Tibial artery (tissue), 4 donors: ENCODE measurements around the gene CADPS2.

Source experiments
- DNase-seq, 2 donors: peaks; one replicate each; pipeline ENCODE4 v3.0.0-alpha.2; 2019
- H3K27ac ChIP-seq, 2 donors: fragments of 200-600 bp; sonication (generic) in 1 of 2; 1 replicate in 1 of 2; 2 replicates in 1 of 2; pipeline ENCODE4 v1.5.1; 2018 to 2019; ENCODE audit warnings: mild to moderate bottlenecking in 1 of 2
- H3K27me3 ChIP-seq, 2 donors: fragments of 200-600 bp; sonication (generic) in 1 of 2; one replicate each; pipeline versions ENCODE4 v1.5.1 to v1.6.0; 2016 to 2019
- H3K36me3 ChIP-seq, 3 donors: fragments of 200-600 bp; sonication (generic) in 2 of 3; one replicate each; pipeline ENCODE4 v1.5.1; 2016 to 2019; ENCODE audit warnings: mild to moderate bottlenecking in 2 of 3
- H3K4me1 ChIP-seq, 4 donors: fragments of 200-600 bp; sonication (generic) in 2 of 4; 1 replicate in 3 of 4; 2 replicates in 1 of 4; pipeline ENCODE4 v1.5.1; 2016 to 2019
- H3K4me3 ChIP-seq, 2 donors: fragments of 200-600 bp; sonication (generic) in 1 of 2; 1 replicate in 1 of 2; 2 replicates in 1 of 2; pipeline ENCODE4 v1.5.1; 2018 to 2019; ENCODE audit warnings: mild to moderate bottlenecking in 2 of 2
- H3K9me3 ChIP-seq, 3 donors: fragments of 200-600 bp; sonication (generic) in 1 of 3; one replicate each; pipeline ENCODE4 v1.5.1; 2016 to 2019
- intact Hi-C: fragments of 100-400 bp; cut with DNase I; formaldehyde crosslinking; loops from one replicate; pipeline ENCODE4 v1.15.0; 2023; ENCODE audit warnings: low total_unique reads
- TF ChIP-seq, protein P1 (sequence below), 2 experiments: fragments of 200-600 bp in 1 of 2; fragments of 450-650 bp in 1 of 2; IDR thresholded peaks; one replicate each; pipeline ENCODE4 v1.5.1; 2017 to 2019; ENCODE audit warnings: antibody characterized with exemption in 2 of 2, mild to moderate bottlenecking in 1 of 2, moderate library complexity in 1 of 2

CADPS2 gene

DNA sequence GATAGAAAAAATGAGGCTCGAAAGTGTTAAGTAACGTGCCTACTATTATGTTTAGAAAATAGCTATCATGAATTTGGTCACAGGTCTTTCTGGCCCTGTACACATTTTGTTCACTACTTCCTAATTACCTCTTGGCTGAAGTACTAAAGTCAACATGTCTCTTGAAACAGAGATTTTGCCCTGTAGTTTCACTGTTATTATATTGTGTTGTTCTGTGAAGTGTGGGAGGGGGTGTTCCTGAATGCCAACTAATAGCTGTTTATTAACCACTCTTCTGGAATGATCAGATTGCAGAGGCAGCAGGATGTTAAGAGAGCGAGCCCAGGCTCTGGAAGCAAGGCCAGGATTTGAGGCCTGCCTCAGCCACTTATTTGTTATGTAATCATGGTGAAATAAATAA is 259.5 kb downstream of the CADPS2 start:
- H3K36me3 ChIP-seq, result peaks cover 0 to 4% (median 0%) of the 10 kb centered on the region in 3 donors
- H3K27ac ChIP-seq, result no peak overlapping the region
- TF ChIP-seq, protein P1, sequence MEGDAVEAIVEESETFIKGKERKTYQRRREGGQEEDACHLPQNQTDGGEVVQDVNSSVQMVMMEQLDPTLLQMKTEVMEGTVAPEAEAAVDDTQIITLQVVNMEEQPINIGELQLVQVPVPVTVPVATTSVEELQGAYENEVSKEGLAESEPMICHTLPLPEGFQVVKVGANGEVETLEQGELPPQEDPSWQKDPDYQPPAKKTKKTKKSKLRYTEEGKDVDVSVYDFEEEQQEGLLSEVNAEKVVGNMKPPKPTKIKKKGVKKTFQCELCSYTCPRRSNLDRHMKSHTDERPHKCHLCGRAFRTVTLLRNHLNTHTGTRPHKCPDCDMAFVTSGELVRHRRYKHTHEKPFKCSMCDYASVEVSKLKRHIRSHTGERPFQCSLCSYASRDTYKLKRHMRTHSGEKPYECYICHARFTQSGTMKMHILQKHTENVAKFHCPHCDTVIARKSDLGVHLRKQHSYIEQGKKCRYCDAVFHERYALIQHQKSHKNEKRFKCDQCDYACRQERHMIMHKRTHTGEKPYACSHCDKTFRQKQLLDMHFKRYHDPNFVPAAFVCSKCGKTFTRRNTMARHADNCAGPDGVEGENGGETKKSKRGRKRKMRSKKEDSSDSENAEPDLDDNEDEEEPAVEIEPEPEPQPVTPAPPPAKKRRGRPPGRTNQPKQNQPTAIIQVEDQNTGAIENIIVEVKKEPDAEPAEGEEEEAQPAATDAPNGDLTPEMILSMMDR (IDR thresholded peaks at IDR 0.05), result no peak
- H3K4me1 ChIP-seq, result no peaks in the 10 kb centered on the region
- H3K4me3 ChIP-seq, result no peak overlapping the region
- no peak for DNase-seq
- intact Hi-C loops, result no loop called here
- no peaks in the 10 kb centered on the region for H3K27me3 ChIP-seq
- no peaks in the 10 kb centered on the region for H3K9me3 ChIP-seq

DNA sequence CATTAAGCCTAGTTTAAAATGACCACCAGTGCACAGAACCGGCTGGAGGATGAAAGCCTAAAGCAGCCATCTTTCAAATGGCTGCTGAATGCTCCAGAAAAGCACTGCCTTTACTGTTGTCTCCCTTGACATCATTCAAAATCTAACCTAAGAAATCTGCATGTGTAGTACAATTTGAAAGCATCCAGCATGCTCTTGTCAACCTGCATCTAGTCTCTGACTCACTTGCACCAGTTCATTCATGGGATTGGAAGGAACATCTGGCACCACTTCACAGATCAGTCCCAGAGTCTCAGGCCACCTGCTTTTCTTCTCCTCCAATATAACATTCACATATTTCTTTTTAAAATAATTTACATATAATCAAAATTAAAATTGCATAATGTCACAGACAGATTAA is 263.6 kb downstream of the CADPS2 start:
- no peaks in the 10 kb centered on the region for H3K4me1 ChIP-seq
- H3K36me3 ChIP-seq, result peaks cover 0 to 4% (median 0%) of the 10 kb centered on the region in 3 donors
- no peak overlapping the region for H3K4me3 ChIP-seq
- TF ChIP-seq, protein P1 (IDR thresholded peaks at IDR 0.05), result no peak
- H3K27me3 ChIP-seq, result no peaks in the 10 kb centered on the region
- H3K27ac ChIP-seq, result no peak overlapping the region
- intact Hi-C loops, result no loop called here
- DNase-seq, result no peak
- H3K9me3 ChIP-seq, result no peaks in the 10 kb centered on the region

GRCh38 chr7:122619664-122620063 is 266.6 kb downstream of the CADPS2 start:
- TF ChIP-seq, protein P1 (IDR thresholded peaks at IDR 0.05), result no peak
- intact Hi-C loops, result no loop called here
- no peak overlapping the region for H3K4me3 ChIP-seq
- H3K36me3 ChIP-seq, result no peaks in the 10 kb centered on the region
- H3K9me3 ChIP-seq, result no peaks in the 10 kb centered on the region
- no peaks in the 10 kb centered on the region for H3K4me1 ChIP-seq
- no peak for DNase-seq
- no peaks in the 10 kb centered on the region for H3K27me3 ChIP-seq
- no peak overlapping the region for H3K27ac ChIP-seq

DNA sequence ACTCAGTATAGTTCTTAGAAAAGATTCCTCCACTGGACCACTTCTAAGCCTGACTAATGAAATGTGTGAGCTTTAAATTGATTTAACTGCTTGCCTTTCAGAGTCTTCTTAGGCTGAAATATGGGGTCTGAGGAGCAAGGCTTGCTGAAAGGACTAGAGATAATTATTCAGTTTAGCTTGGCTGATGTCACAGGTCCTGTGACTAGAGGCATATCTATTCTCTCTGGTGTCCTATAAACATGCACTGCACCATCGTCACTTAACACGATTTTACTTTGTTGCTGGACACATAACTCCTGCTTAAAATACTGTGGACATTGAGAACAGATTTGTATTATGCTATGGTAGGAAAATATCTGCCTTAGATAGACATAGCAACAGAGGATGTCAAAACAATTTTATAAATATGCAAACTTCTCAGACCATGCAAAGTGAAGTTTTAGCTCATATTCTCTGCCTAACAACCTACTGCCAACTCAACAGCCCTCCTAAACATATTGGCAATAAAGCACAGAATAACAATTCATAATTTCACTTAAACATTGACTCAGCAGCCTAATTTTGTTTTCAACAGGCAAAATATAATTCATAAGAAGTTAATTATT is 267.6 kb downstream of the CADPS2 start:
- Histone ChIP-seq H3K27ac (no peak overlapping the region), H3K4me3 (no peak overlapping the region), H3K4me1 (no peaks in the 10 kb centered on the region), H3K36me3 (no peaks in the 10 kb centered on the region), H3K27me3 (no peaks in the 10 kb centered on the region), H3K9me3 (no peaks in the 10 kb centered on the region)
- TF ChIP-seq, protein P1 (IDR thresholded peaks at IDR 0.05), result no peak
- intact Hi-C loops, result no loop called here
- no peak for DNase-seq

DNA sequence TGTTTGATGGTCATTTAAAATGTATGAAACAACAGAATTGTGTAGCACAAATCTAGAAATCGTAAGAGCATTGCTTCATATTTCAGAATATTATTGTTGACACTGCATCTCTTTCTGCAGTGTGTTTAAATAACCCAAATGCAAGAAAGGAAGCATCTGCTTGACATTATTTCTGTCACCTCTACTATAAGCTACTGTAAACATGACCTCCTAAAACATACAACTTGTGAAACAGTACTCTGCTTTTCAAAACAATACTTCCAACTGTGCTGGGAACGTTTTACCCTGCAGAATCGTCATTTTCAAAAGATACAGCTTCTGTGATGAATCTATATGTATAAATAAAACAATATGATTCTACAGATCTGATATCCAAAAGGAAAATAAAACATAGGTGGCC is 269.3 kb downstream of the CADPS2 start:
- intact Hi-C loops, result no loop called here
- no peaks in the 10 kb centered on the region for H3K36me3 ChIP-seq
- no peaks in the 10 kb centered on the region for H3K4me1 ChIP-seq
- no peak overlapping the region for H3K4me3 ChIP-seq
- no peaks in the 10 kb centered on the region for H3K9me3 ChIP-seq
- DNase-seq, result no peak
- TF ChIP-seq, protein P1 (IDR thresholded peaks at IDR 0.05), result no peak
- H3K27me3 ChIP-seq, result no peaks in the 10 kb centered on the region
- no peak overlapping the region for H3K27ac ChIP-seq

- Histone ChIP-seq H3K27me3 (no peaks in the 10 kb centered on the region), H3K9me3 (no peaks in the 10 kb centered on the region), H3K27ac (no peak overlapping the region), H3K4me1 (no peaks in the 10 kb centered on the region), H3K36me3 (no peaks in the 10 kb centered on the region), H3K4me3 (no peak overlapping the region)
- DNase-seq, result no peak
- intact Hi-C loops, result no loop called here
- TF ChIP-seq, protein P1 (IDR thresholded peaks at IDR 0.05), result no peak
Observed at GRCh38 chr7:122605929-122606328, 280.3 kb downstream of the CADPS2 start.
